PC-9 (cell line): ENCODE results near the gene LRSAM1.

ENCODE experiments used
- EZH2 ChIP-seq: fragments of 200-600 bp; sonication (generic); IDR thresholded peaks from 2 replicates; pipeline ENCODE4 v1.8.0; 2017; ENCODE audit warnings: antibody characterized with exemption, low read depth
- TF ChIP-seq, protein P1 (sequence below): fragments of 200-600 bp; sonication (generic); conservative IDR thresholded peaks from 2 replicates; pipeline ENCODE4 v1.6.1; 2017; ENCODE audit warnings: mixed run types, antibody characterized with exemption, mild to moderate bottlenecking, moderate library complexity

DNA sequence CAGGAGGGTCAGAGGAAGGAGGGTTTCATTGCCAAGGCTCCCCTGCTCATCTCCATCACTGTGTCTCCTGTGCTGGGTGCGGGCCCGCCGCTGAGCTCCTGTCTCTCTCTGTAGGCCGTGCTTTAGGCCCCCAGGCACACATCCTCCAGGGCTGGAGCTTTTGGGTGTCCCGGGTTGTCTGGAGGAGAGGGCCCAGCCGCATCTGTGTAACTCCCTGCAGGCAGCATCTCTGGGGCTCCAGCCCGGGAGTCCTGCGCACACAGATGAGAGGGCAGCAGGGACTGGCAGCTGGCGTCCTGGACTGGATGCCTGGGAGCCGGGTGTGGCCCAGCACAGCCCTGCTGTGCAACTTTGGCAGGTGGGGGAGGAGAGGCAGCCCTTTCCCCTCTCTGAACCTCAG, 40.2 kb downstream of the LRSAM1 start:
- TF ChIP-seq, protein P1, sequence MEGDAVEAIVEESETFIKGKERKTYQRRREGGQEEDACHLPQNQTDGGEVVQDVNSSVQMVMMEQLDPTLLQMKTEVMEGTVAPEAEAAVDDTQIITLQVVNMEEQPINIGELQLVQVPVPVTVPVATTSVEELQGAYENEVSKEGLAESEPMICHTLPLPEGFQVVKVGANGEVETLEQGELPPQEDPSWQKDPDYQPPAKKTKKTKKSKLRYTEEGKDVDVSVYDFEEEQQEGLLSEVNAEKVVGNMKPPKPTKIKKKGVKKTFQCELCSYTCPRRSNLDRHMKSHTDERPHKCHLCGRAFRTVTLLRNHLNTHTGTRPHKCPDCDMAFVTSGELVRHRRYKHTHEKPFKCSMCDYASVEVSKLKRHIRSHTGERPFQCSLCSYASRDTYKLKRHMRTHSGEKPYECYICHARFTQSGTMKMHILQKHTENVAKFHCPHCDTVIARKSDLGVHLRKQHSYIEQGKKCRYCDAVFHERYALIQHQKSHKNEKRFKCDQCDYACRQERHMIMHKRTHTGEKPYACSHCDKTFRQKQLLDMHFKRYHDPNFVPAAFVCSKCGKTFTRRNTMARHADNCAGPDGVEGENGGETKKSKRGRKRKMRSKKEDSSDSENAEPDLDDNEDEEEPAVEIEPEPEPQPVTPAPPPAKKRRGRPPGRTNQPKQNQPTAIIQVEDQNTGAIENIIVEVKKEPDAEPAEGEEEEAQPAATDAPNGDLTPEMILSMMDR = no peak
- no peak for TF ChIP-seq EZH2
